IMR-90 (cell line): ENCODE results near the gene LDLRAD3. TPM values are rescaled to one million over a fixed set of nuclear protein-coding genes. Genes with fewer than 3 reads are reported as not detected.

Experiments used
- ATAC-seq: fragments of 200-7000 bp; cut with Tn5 transposase; 2 replicates; pipeline ENCODE4 v1.9.1; 2020; ENCODE audit warnings: low read depth, mild to moderate bottlenecking, moderate library complexity
- BruUV-seq: library from RNA; stranded (reverse); fragments of 400-500 nt; replicated peaks from 2 replicates; lab custom pipeline; 2021; lab: Mats Ljungman, UMichigan
- CTCF ChIA-PET: fragments of 300-600 bp; formaldehyde crosslinking; extraction: SDS; loops from one replicate; lab custom pipeline; 2021; ENCODE audit warnings: antibody characterized with exemption; lab: Yijun Ruan, JAX
- POLR2A ChIA-PET: fragments of 300-600 bp; sonication (Branson Sonifier 250); formaldehyde crosslinking; loops from one replicate; lab custom pipeline; 2022; ENCODE audit warnings: antibody characterized with exemption; ENCODE audit not compliant: unreplicated experiment; lab: Charles Lee
- DNase-seq: peaks from one replicate; pipeline ENCODE4 v3.0.0; 2013
- H2AFZ ChIP-seq: replicated peaks from 2 replicates; pipeline ENCODE3; 2013; ENCODE audit warnings: low read length, mild to moderate bottlenecking; ENCODE audit not compliant: poor library complexity
- H2AK5ac ChIP-seq: 2 replicates; pipeline ENCODE4 v1.6.1; 2013; ENCODE audit warnings: low read depth, low read length, inconsistent platforms
- H2AK9ac ChIP-seq: replicated peaks from 2 replicates; pipeline ENCODE3; 2013; ENCODE audit warnings: mild to moderate bottlenecking, low read depth, low read length, moderate library complexity; ENCODE audit not compliant: poor library complexity
- H2BK120ac ChIP-seq: 2 replicates; pipeline ENCODE4 v1.6.1; 2013; ENCODE audit warnings: low read depth, low read length, inconsistent platforms
- H2BK15ac ChIP-seq: 3 replicates; pipeline ENCODE4 v1.6.1; 2013; ENCODE audit warnings: low read depth, low read length, inconsistent platforms
- H2BK20ac ChIP-seq: 2 replicates; pipeline ENCODE4 v1.6.1; 2013; ENCODE audit warnings: low read depth, mild to moderate bottlenecking, inconsistent platforms, low read length, moderate library complexity
- H2BK5ac ChIP-seq: 2 replicates; pipeline ENCODE4 v1.6.1; 2013; ENCODE audit warnings: mild to moderate bottlenecking, low read depth, low read length, inconsistent platforms; ENCODE audit not compliant: poor library complexity, severe bottlenecking
- H3K14ac ChIP-seq: replicated peaks from 2 replicates; pipeline ENCODE4 v1.6.1; 2013; ENCODE audit warnings: low read depth, low read length, inconsistent platforms
- H3K18ac ChIP-seq: 2 replicates; pipeline ENCODE4 v1.6.1; 2013; ENCODE audit warnings: low read depth, low read length, control low read depth
- H3K23ac ChIP-seq: 2 replicates; pipeline ENCODE4 v1.6.1; 2013; ENCODE audit warnings: low read depth, low read length, inconsistent platforms
- H3K27ac ChIP-seq: 2 replicates; pipeline ENCODE4 v1.5.1; 2013; ENCODE audit warnings: mild to moderate bottlenecking, control low read depth, low read length; ENCODE audit not compliant: insufficient read depth
- H3K27me3 ChIP-seq: 2 replicates; pipeline ENCODE4 v1.6.1; 2013; ENCODE audit warnings: low read length; ENCODE audit not compliant: control insufficient read depth, insufficient read depth
- H3K36me3 ChIP-seq: 2 replicates; pipeline ENCODE4 v1.6.1; 2013; ENCODE audit warnings: low read length, mixed read lengths; ENCODE audit not compliant: control insufficient read depth, insufficient read depth
- H3K4ac ChIP-seq: 2 replicates; pipeline ENCODE4 v1.6.1; 2013; ENCODE audit warnings: low read depth, low read length, inconsistent platforms
- H3K4me1 ChIP-seq: 2 replicates; pipeline ENCODE4 v1.6.1; 2013; ENCODE audit warnings: low read length, mixed read lengths; ENCODE audit not compliant: control insufficient read depth, insufficient read depth
- H3K4me2 ChIP-seq: 2 replicates; pipeline ENCODE4 v1.6.1; 2013; ENCODE audit warnings: low read depth, mild to moderate bottlenecking, control low read depth, low read length, moderate library complexity
- H3K4me3 ChIP-seq: 2 replicates; pipeline ENCODE4 v1.5.1; 2013; ENCODE audit warnings: low read depth, mild to moderate bottlenecking, control low read depth, low read length, moderate library complexity; ENCODE audit not compliant: insufficient read depth
- H3K56ac ChIP-seq: 2 replicates; pipeline ENCODE4 v1.6.1; 2013; ENCODE audit warnings: low read length, inconsistent platforms; ENCODE audit not compliant: insufficient read depth; ENCODE audit errors: extremely low read depth
- H3K79me1 ChIP-seq, 2 experiments: 2 replicates each; pipeline ENCODE4 v1.6.1; 2013; ENCODE audit warnings: low read length in 2 of 2, inconsistent platforms in 1 of 2, low read depth in 1 of 2
- H3K9ac ChIP-seq: 2 replicates; pipeline ENCODE4 v1.6.1; 2013; ENCODE audit warnings: low read depth, low read length, control low read depth
- H3K9me1 ChIP-seq: 2 replicates; pipeline ENCODE4 v1.6.1; 2013; ENCODE audit warnings: low read length, inconsistent platforms; ENCODE audit not compliant: insufficient read depth
- H3K9me3 ChIP-seq: 2 replicates; pipeline ENCODE4 v1.6.1; 2013; ENCODE audit warnings: low read length; ENCODE audit not compliant: control insufficient read depth, insufficient read depth
- H4K20me1 ChIP-seq: 2 replicates; pipeline ENCODE4 v1.6.1; 2013; ENCODE audit warnings: low read length, inconsistent platforms; ENCODE audit not compliant: insufficient read depth
- H4K5ac ChIP-seq: 2 replicates; pipeline ENCODE4 v1.6.1; 2013; ENCODE audit warnings: mild to moderate bottlenecking, low read depth, low read length, control low read depth
- H4K8ac ChIP-seq, 2 experiments: 2 replicates each; pipeline ENCODE4 v1.6.1; 2013; ENCODE audit warnings: low read depth in 2 of 2, low read length in 2 of 2, control low read depth in 1 of 2, inconsistent platforms in 1 of 2
- H4K91ac ChIP-seq: 2 replicates; pipeline ENCODE4 v1.6.1; 2013; ENCODE audit warnings: low read depth, low read length, inconsistent platforms; ENCODE audit not compliant: insufficient read depth
- CEBPB ChIP-seq: IDR thresholded peaks from 2 replicates; pipeline ENCODE4 v1.6.1; 2012; ENCODE audit warnings: low read depth, low read length, improper control_type of control experiment
- CTCF ChIP-seq: conservative IDR thresholded peaks from 2 replicates; pipeline ENCODE4 v1.5.1; 2012; ENCODE audit warnings: mild to moderate bottlenecking, low read depth, low read length, improper control_type of control experiment
- ELK1 ChIP-seq: fragments of 150-350 bp; IDR thresholded peaks from 2 replicates; pipeline ENCODE4 v1.6.1; 2016; ENCODE audit warnings: low read depth, mild to moderate bottlenecking, low read length, moderate library complexity, borderline replicate concordance
- FOS ChIP-seq: fragments of 150-350 bp; IDR thresholded peaks from 2 replicates; pipeline ENCODE4 v1.6.1; 2016; ENCODE audit warnings: low read depth, low read length
- MAFK ChIP-seq: IDR thresholded peaks from 2 replicates; pipeline ENCODE4 v1.6.1; 2012; ENCODE audit warnings: low read depth, low read length, improper control_type of control experiment
- MAZ ChIP-seq: IDR thresholded peaks from 2 replicates; pipeline ENCODE4 v1.6.1; 2012; ENCODE audit warnings: low read depth, mild to moderate bottlenecking, low read length, improper control_type of control experiment, moderate library complexity, borderline replicate concordance
- MXI1 ChIP-seq: IDR thresholded peaks from 2 replicates; pipeline ENCODE4 v1.6.1; 2012; ENCODE audit warnings: low read depth, mild to moderate bottlenecking, low read length, moderate library complexity, borderline replicate concordance
- NFE2L2 ChIP-seq: fragments of 150-350 bp; IDR thresholded peaks from 2 replicates; pipeline ENCODE4 v1.6.1; 2016; ENCODE audit warnings: low read depth, mild to moderate bottlenecking, low read length
- POLR2A ChIP-seq: IDR thresholded peaks from 2 replicates; pipeline ENCODE4 v1.6.1; 2012; ENCODE audit warnings: mild to moderate bottlenecking, low read depth, low read length
- RAD21 ChIP-seq: IDR thresholded peaks from 2 replicates; pipeline ENCODE4 v1.6.1; 2012; ENCODE audit warnings: low read length, improper control_type of control experiment
- RFX5 ChIP-seq: IDR thresholded peaks from 2 replicates; pipeline ENCODE4 v1.8.0; 2012; ENCODE audit warnings: low read depth, mild to moderate bottlenecking, low read length, moderate library complexity
- SMC3 ChIP-seq: fragments of 150-350 bp; IDR thresholded peaks from 2 replicates; pipeline ENCODE4 v1.6.1; 2016; ENCODE audit warnings: low read depth, mild to moderate bottlenecking, antibody characterized with exemption, low read length, moderate library complexity
- USF2 ChIP-seq: fragments of 150-350 bp; IDR thresholded peaks from 2 replicates; pipeline ENCODE4 v1.6.1; 2017; ENCODE audit warnings: mild to moderate bottlenecking, antibody characterized with exemption, low read length, low read depth
- WGBS, 2 experiments: methylation state at CpG; one replicate each; pipeline versions ENCODE4 v1.1.5 to v1.1.7; 2013; ENCODE audit warnings: missing lambda C conversion rate in 2 of 2; ENCODE audit not compliant: insufficient read length in 1 of 2; ENCODE audit errors: extremely low coverage in 2 of 2; 5-methylcytosine and 5-hydroxymethylcytosine counted together
- dilution Hi-C: fragments of 300-500 bp; cut with HindIII; formaldehyde crosslinking; loops from one replicate; pipeline ENCODE4 v1.14.3; 2018; ENCODE audit warnings: low sequenced_read_pairs; ENCODE audit not compliant: unreplicated experiment
- in situ Hi-C: fragments of 300-500 bp; cut with MboI; formaldehyde crosslinking; loops from 3 replicates; pipeline ENCODE4 v1.14.3; 2019; ENCODE audit warnings: low sequenced_read_pairs, inconsistent platforms, mixed read lengths
- intact Hi-C: fragments of 100-400 bp; cut with micrococcal nuclease; formaldehyde crosslinking; loops from 2 replicates; pipeline ENCODE4 v1.10.0; 2022
- polyA plus RNA-seq, 3 experiments: library from polyadenylated mRNA; depleted of rRNA; stranded (reverse); fragments of >200 nt; gene quantifications; 2 replicates each; pipeline ENCODE4 v1.2.3, GENCODE V29; 2012; ENCODE audit warnings: low replicate concordance in 1 of 3
- total RNA-seq: library from RNA; depleted of rRNA; stranded (reverse); fragments of >200 nt; gene quantifications from 2 replicates; pipeline ENCODE4 v1.2.3, GENCODE V29; 2012

Gene LDLRAD3
- total and polyA plus RNA-seq, 2 of the 4 experiments (the other 2 are of a cell fraction): 2.7 to 6.4 TPM

- intact Hi-C loops: no loop called here
- Histone ChIP-seq H3K79me1 (peaks cover 18 to 23% of the 10 kb centered on the region in 2 experiments; a peak in 3 of 4 replicates), H2AFZ (no peak overlapping the region), H2AK9ac (no peak overlapping the region), H2BK5ac (no peak overlapping the region), H4K20me1 (no peaks in the 10 kb centered on the region), H3K36me3 (no peaks in the 10 kb centered on the region), H3K14ac (no peak overlapping the region), H3K4ac (no peak overlapping the region), H4K5ac (no peak overlapping the region), H3K27ac (no peak overlapping the region), H4K8ac (no peak overlapping the region), H2AK5ac (no peak overlapping the region), H3K9ac (no peak overlapping the region), H3K4me2 (no peak overlapping the region), H2BK20ac (no peak overlapping the region; the same call in 1 of the 2 replicates), H3K18ac (no peak overlapping the region), H2BK120ac (no peak overlapping the region), H4K91ac (no peak overlapping the region), H2BK15ac (no peak overlapping the region), H3K4me1 (peaks cover 8% of the 10 kb centered on the region), H3K56ac (no peak overlapping the region), H3K9me3 (no peaks in the 10 kb centered on the region), H3K23ac (no peak overlapping the region), H3K4me3 (no peak overlapping the region), H3K27me3 (no peaks in the 10 kb centered on the region), H3K9me1 (peaks cover 4% of the 10 kb centered on the region)
- ChIA-PET POLR2A (no interaction called here), CTCF (interaction anchor here (0.6 kb wide), 1 partner anchor 464 kb away, joined by 3 read pairs; no protein-coding TSS in a partner anchor)
- in situ Hi-C loops: no loop called here
- DNase-seq (no peak), ATAC-seq (no peak)
- no TSS peak for BruUV-seq
- dilution Hi-C loops: no loop called here
- TF ChIP-seq MAFK (no peak), RAD21 (no peak), MAZ (no peak), ELK1 (no peak), NFE2L2 (no peak), POLR2A (no peak), RFX5 (no peak), CTCF (no peak), CEBPB (no peak), USF2 (no peak), FOS (no peak), MXI1 (no peak), SMC3 (no peak)
- no CpG with 5 or more reads among the region's 14 CpGs for WGBS, 2 experiments
Measured at GRCh38 chr11:36014898-36015665, 71.2 kb downstream of the LDLRAD3 start.
